B cell (primary cell): ENCODE measurements around the gene LARGE1.

Experiments
- EZH2 ChIP-seq: IDR thresholded peaks from 2 replicates; pipeline ENCODE4 v1.6.1; 2012; ENCODE audit warnings: borderline replicate concordance, low read depth, mild to moderate bottlenecking, moderate library complexity, low read length; ENCODE audit not compliant: insufficient read depth, poor library complexity, severe bottlenecking
- TF ChIP-seq, protein P1 (sequence below): fragments of 200-600 bp; IDR thresholded peaks from one replicate; pipeline ENCODE4 v1.8.0; 2022; ENCODE audit warnings: antibody characterized with exemption, mild to moderate bottlenecking

DNA sequence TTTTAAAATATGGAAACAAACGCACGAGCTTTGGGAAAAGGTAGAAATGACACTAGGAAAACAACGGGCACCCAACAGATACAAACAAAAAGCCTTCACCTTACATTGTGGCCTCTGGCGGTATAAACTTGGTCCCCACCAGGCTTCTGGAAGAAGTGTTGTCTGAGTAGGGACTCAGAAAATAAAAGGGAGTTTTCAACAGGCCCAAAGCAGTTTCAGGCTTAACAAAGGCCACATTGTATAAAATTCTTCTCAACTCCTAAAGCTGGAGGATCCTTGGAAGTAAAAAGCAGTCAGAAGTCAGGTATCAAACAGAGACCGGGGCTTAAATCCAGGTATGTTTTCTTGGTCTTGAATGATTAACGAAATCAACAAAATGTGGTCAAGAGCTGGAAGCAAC lies 61.0 kb downstream of the LARGE1 start:
- TF ChIP-seq, protein P1, sequence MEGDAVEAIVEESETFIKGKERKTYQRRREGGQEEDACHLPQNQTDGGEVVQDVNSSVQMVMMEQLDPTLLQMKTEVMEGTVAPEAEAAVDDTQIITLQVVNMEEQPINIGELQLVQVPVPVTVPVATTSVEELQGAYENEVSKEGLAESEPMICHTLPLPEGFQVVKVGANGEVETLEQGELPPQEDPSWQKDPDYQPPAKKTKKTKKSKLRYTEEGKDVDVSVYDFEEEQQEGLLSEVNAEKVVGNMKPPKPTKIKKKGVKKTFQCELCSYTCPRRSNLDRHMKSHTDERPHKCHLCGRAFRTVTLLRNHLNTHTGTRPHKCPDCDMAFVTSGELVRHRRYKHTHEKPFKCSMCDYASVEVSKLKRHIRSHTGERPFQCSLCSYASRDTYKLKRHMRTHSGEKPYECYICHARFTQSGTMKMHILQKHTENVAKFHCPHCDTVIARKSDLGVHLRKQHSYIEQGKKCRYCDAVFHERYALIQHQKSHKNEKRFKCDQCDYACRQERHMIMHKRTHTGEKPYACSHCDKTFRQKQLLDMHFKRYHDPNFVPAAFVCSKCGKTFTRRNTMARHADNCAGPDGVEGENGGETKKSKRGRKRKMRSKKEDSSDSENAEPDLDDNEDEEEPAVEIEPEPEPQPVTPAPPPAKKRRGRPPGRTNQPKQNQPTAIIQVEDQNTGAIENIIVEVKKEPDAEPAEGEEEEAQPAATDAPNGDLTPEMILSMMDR, result no peak
- no peak for TF ChIP-seq EZH2
